H9 (cell line): Measurements from ENCODE around the gene MON1A. TPM values are rescaled to one million over a fixed set of nuclear protein-coding genes. Genes with fewer than 3 reads are reported as not detected.

Experiments used
- DNase-seq: peaks from one replicate; pipeline ENCODE4 v3.0.0-alpha.2; 2017
- H2AFZ ChIP-seq: one replicate; pipeline ENCODE4 v1.6.1; 2013; ENCODE audit warnings: mild to moderate bottlenecking, low read length, control low read depth, moderate library complexity
- H2AK5ac ChIP-seq: 2 replicates; pipeline ENCODE4 v1.6.1; 2013; ENCODE audit warnings: low read length, control low read depth, mixed read lengths; ENCODE audit not compliant: insufficient read length
- H2BK120ac ChIP-seq: one replicate; pipeline ENCODE4 v1.6.1; 2013; ENCODE audit warnings: low read depth, mild to moderate bottlenecking, low read length, control low read depth, inconsistent platforms; ENCODE audit not compliant: poor library complexity, severe bottlenecking
- H2BK12ac ChIP-seq: 2 replicates; pipeline ENCODE4 v1.6.1; 2013; ENCODE audit warnings: low read length, control low read depth, mixed read lengths, low read depth; ENCODE audit not compliant: insufficient read length
- H2BK15ac ChIP-seq: 2 replicates; pipeline ENCODE4 v1.6.1; 2013; ENCODE audit warnings: low read depth, low read length, control low read depth
- H2BK20ac ChIP-seq: one replicate; pipeline ENCODE4 v1.6.1; 2013; ENCODE audit warnings: low read depth, mild to moderate bottlenecking, low read length, control low read depth, inconsistent platforms; ENCODE audit not compliant: poor library complexity, severe bottlenecking
- H2BK5ac ChIP-seq: 2 replicates; pipeline ENCODE4 v1.6.1; 2013; ENCODE audit warnings: low read length, control low read depth, mixed read lengths; ENCODE audit not compliant: insufficient read length
- H3K14ac ChIP-seq: 2 replicates; pipeline ENCODE4 v1.6.1; 2013; ENCODE audit warnings: low read length, control low read depth; ENCODE audit not compliant: insufficient read depth
- H3K18ac ChIP-seq: 2 replicates; pipeline ENCODE4 v1.6.1; 2013; ENCODE audit warnings: low read depth, mild to moderate bottlenecking, mixed read lengths, low read length, control low read depth; ENCODE audit not compliant: insufficient read length
- H3K23ac ChIP-seq: 2 replicates; pipeline ENCODE4 v1.6.1; 2013; ENCODE audit warnings: low read length, control low read depth, mixed read lengths, low read depth; ENCODE audit not compliant: insufficient read length
- H3K23me2 ChIP-seq: 2 replicates; pipeline ENCODE4 v1.6.1; 2013; ENCODE audit warnings: low read depth, mild to moderate bottlenecking, mixed read lengths, low read length, control low read depth; ENCODE audit not compliant: insufficient read length, poor library complexity, severe bottlenecking
- H3K27ac ChIP-seq: 2 replicates; pipeline ENCODE4 v1.5.1; 2013; ENCODE audit warnings: low read length, control low read depth, mixed read lengths, low read depth; ENCODE audit not compliant: insufficient read length
- H3K27me3 ChIP-seq: 2 replicates; pipeline ENCODE4 v1.6.1; 2013; ENCODE audit warnings: low read length, control low read depth, inconsistent platforms; ENCODE audit not compliant: insufficient read depth
- H3K4ac ChIP-seq: 2 replicates; pipeline ENCODE4 v1.6.1; 2013; ENCODE audit warnings: low read depth, mild to moderate bottlenecking, control low read depth, inconsistent platforms, low read length, moderate library complexity
- H3K4me1 ChIP-seq: 2 replicates; pipeline ENCODE4 v1.6.1; 2013; ENCODE audit warnings: low read length, control low read depth, inconsistent platforms; ENCODE audit not compliant: insufficient read depth
- H3K4me2 ChIP-seq: 2 replicates; pipeline ENCODE4 v1.6.1; 2013; ENCODE audit warnings: low read length, control low read depth, mixed read lengths; ENCODE audit not compliant: insufficient read length, insufficient read depth
- H3K56ac ChIP-seq: 2 replicates; pipeline ENCODE4 v1.6.1; 2013; ENCODE audit warnings: low read depth, mild to moderate bottlenecking, mixed read lengths, low read length, control low read depth; ENCODE audit not compliant: insufficient read length
- H3K79me1 ChIP-seq: 2 replicates; pipeline ENCODE4 v1.6.1; 2013; ENCODE audit warnings: low read depth, mild to moderate bottlenecking, moderate library complexity, low read length, control low read depth, inconsistent platforms; ENCODE audit not compliant: insufficient read depth, poor library complexity, severe bottlenecking
- H3K79me2 ChIP-seq: 2 replicates; pipeline ENCODE4 v1.6.1; 2013; ENCODE audit warnings: low read length, control low read depth, inconsistent platforms; ENCODE audit not compliant: insufficient read depth
- H3K9ac ChIP-seq: 2 replicates; pipeline ENCODE4 v1.6.1; 2013; ENCODE audit warnings: low read length, control low read depth, mixed read lengths; ENCODE audit not compliant: insufficient read length; ENCODE audit errors: extremely low read depth
- H3K9me3 ChIP-seq: one replicate; pipeline ENCODE4 v1.6.1; 2013; ENCODE audit warnings: low read depth, low read length, inconsistent platforms; ENCODE audit not compliant: control insufficient read depth
- H3T11ph ChIP-seq: one replicate; pipeline ENCODE4 v1.6.1; 2013; ENCODE audit warnings: mild to moderate bottlenecking, low read length, control low read depth, inconsistent platforms
- H4K20me1 ChIP-seq: one replicate; pipeline ENCODE4 v1.6.1; 2013; ENCODE audit not compliant: control insufficient read depth, insufficient read length, insufficient read depth
- H4K5ac ChIP-seq: 2 replicates; pipeline ENCODE4 v1.6.1; 2013; ENCODE audit warnings: low read depth, mild to moderate bottlenecking, mixed read lengths, low read length, control low read depth; ENCODE audit not compliant: insufficient read length
- H4K8ac ChIP-seq: replicated peaks from 2 replicates; pipeline ENCODE4 v1.6.1; 2013; ENCODE audit warnings: low read length, control low read depth, mixed read lengths, low read depth; ENCODE audit not compliant: insufficient read length
- H4K91ac ChIP-seq: 2 replicates; pipeline ENCODE4 v1.6.1; 2013; ENCODE audit warnings: low read depth, mild to moderate bottlenecking, moderate library complexity, mixed read lengths, low read length, control low read depth; ENCODE audit not compliant: insufficient read length
- H3K27ac Mint-ChIP-seq, 3 experiments: 2 replicates in 2 of 3; 3 replicates in 1 of 3; pipeline ENCODE4 v1.8.0; 2020 to 2021; ENCODE audit warnings: mixed read lengths in 3 of 3, mild to moderate bottlenecking in 1 of 3, moderate library complexity in 1 of 3
- H3K27me3 Mint-ChIP-seq: 2 replicates; pipeline ENCODE4 v1.8.0; 2021; ENCODE audit warnings: low read depth, mild to moderate bottlenecking, moderate library complexity, mixed read lengths
- H3K36me3 Mint-ChIP-seq, 3 experiments: 2 replicates in 2 of 3; 3 replicates in 1 of 3; pipeline ENCODE4 v1.8.0; 2020 to 2021; ENCODE audit warnings: low read depth in 3 of 3, mixed read lengths in 3 of 3; ENCODE audit not compliant: insufficient read depth in 1 of 3
- H3K4me1 Mint-ChIP-seq, 2 experiments: 2 replicates each; pipeline ENCODE4 v1.8.0; 2020; ENCODE audit warnings: mixed read lengths in 2 of 2
- H3K4me3 Mint-ChIP-seq, 2 experiments: 2 replicates in 1 of 2; 3 replicates in 1 of 2; pipeline ENCODE4 v1.8.0; 2020 to 2021; ENCODE audit warnings: mild to moderate bottlenecking in 2 of 2, mixed read lengths in 2 of 2, moderate library complexity in 1 of 2
- H3K9me3 Mint-ChIP-seq, 2 experiments: 2 replicates in 1 of 2; 3 replicates in 1 of 2; pipeline ENCODE4 v1.8.0; 2020; ENCODE audit warnings: mild to moderate bottlenecking in 2 of 2, mixed read lengths in 2 of 2, moderate library complexity in 1 of 2
- CTCF ChIP-seq: fragments of 200-600 bp; sonication (generic); conservative IDR thresholded peaks from 3 replicates; pipeline ENCODE4 v1.8.0; 2021; ENCODE audit warnings: antibody characterized with exemption, mild to moderate bottlenecking
- WGBS: extraction: QIAGEN DNeasy Blood & Tissue Kit; methylation state at CpG from one replicate; pipeline ENCODE4 v1.1.7; 2013; ENCODE audit warnings: missing lambda C conversion rate, low lambda C conversion rate, mixed read lengths; ENCODE audit not compliant: insufficient read length; ENCODE audit errors: extremely low coverage; 5-methylcytosine and 5-hydroxymethylcytosine counted together
- total RNA-seq: library from RNA; stranded (reverse); gene quantifications from 2 replicates; pipeline ENCODE4 v1.2.1, GENCODE V29; 2021

The MON1A gene
- total RNA-seq, 1 experiment from 2014 or later = 10.0 TPM

- Histone ChIP-seq H4K8ac (no peak overlapping the region), H3K14ac (no peak overlapping the region), H3K4me2 (no peak overlapping the region), H3K4ac (no peak overlapping the region), H3K18ac (no peak overlapping the region), H3K23me2 (peaks cover 7% of the 10 kb centered on the region), H3K23ac (no peak overlapping the region), H3K56ac (no peak overlapping the region), H2BK15ac (no peak overlapping the region), H4K91ac (no peak overlapping the region), H3T11ph (no peak overlapping the region), H3K27ac (no peak overlapping the region), H2AFZ (no peak overlapping the region), H2BK5ac (no peak overlapping the region), H3K79me1 (no peaks in the 10 kb centered on the region), H3K9me3 (no peaks in the 10 kb centered on the region), H2BK120ac (no peak overlapping the region), H2BK12ac (no peak overlapping the region), H2AK5ac (no peak overlapping the region), H3K79me2 (no peaks in the 10 kb centered on the region), H3K27me3 (no peaks in the 10 kb centered on the region), H4K5ac (no peak overlapping the region), H2BK20ac (no peak overlapping the region), H4K20me1 (no peaks in the 10 kb centered on the region), H3K4me1 (peaks cover 5% of the 10 kb centered on the region; the same call in 1 of the 2 replicates), H3K9ac (no peak overlapping the region)
- peaks cover 13 to 19% of the 10 kb centered on the region in 2 experiments for H3K4me1 Mint-ChIP-seq
- no peaks in the 10 kb centered on the region for H3K9me3 Mint-ChIP-seq
- no peak for DNase-seq
- WGBS = no CpG with 5 or more reads among the region's 4 CpGs
- TF ChIP-seq CTCF = no peak
- H3K36me3 Mint-ChIP-seq = no peaks in the 10 kb centered on the region
- H3K4me3 Mint-ChIP-seq = no peak overlapping the region
- no peak overlapping the region for H3K27ac Mint-ChIP-seq
- peaks cover 32% of the 10 kb centered on the region for H3K27me3 Mint-ChIP-seq
Observed at GRCh38 chr3:49872801-49873281, 56.8 kb downstream of the MON1A start.
